Measurements from ENCODE around the gene FOXN1.

The FOXN1 gene

GRCh38 chr17:28576758-28577465, 70.8 kb downstream of the FOXN1 start, which contains the start of gene ALDOC:
Gene ALDOC, minus strand, starts transcription at chr17:28576895. Its CDS starts 1,363 bp downstream, at chr17:28575532.
- DNase-seq, result peak; percentile 99

- DNase-seq, result no peak
Measured at GRCh38 chr17:28577466-28577824, 71.3 kb downstream of the FOXN1 start.

GRCh38 chr17:28578246-28579195, 72.4 kb downstream of the FOXN1 start:
- DNase-seq, result no peak

GRCh38 chr17:28579526-28579925, 73.4 kb downstream of the FOXN1 start:
- DNase-seq, result no peak

- DNase-seq, result no peak
Measured at GRCh38 chr17:28580959-28581358, 74.8 kb downstream of the FOXN1 start.

- DNase-seq, result no peak
Measured at GRCh38 chr17:28582513-28582912, 76.4 kb downstream of the FOXN1 start.

- no peak for DNase-seq
Measured at GRCh38 chr17:28584434-28584833, 78.3 kb downstream of the FOXN1 start.

GRCh38 chr17:28585851-28586250, 79.7 kb downstream of the FOXN1 start:
- DNase-seq, result no peak
